ENCODE data around the gene ANAPC15. TPM values are rescaled to one million over a fixed set of nuclear protein-coding genes. Genes with fewer than 3 reads are reported as not detected.
A peak's percentile ranks its signal among the peaks of the same experiment; 100 is the strongest.

ANAPC15 gene
- total and polyA plus RNA-seq, 4 donors: 8.4 to 22.4 (median 15.0) TPM

DNA sequence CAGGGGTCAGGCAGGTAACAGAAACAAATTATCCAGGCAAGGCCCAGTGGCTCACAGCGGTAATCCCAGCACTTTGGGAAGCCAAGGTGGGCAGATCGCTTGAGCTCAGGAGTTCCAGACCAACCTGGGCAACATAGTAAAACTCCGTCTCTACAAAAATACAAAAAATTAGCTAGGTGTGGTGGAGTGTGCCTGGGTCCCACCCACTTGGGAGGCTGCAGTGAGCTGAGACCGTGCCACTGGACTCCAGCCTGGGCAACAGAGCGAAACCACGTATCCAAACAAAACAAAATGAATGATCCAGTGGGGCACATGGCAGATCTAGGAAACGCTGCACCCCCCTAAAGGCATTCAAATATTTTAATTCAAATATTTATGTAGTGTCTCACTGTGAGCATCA, 42.0 kb downstream of the ANAPC15 start:
- no peaks in the 10 kb centered on the region for H3K9me3 ChIP-seq (ENCODE audit: control insufficient read depth in 4 of 4, low read length in 3 of 4)
- no peaks in the 10 kb centered on the region for H3K27me3 ChIP-seq (ENCODE audit: control insufficient read depth in 4 of 4, insufficient read depth in 4 of 4, low read length in 3 of 4)
- TF ChIP-seq FOXA1 (IDR thresholded peaks at IDR 0.05) (no peak), FOXA2 (IDR thresholded peaks at IDR 0.05) (no peak), SP1 (IDR thresholded peaks at IDR 0.05) (no peak), NR2F2 (IDR thresholded peaks at IDR 0.05) (no peak), GABPA (IDR thresholded peaks at IDR 0.05 in 1 of 2, conservative IDR thresholded peaks at IDR 0.05 in 1 of 2) (no peak), HNF4G (IDR thresholded peaks at IDR 0.05) (no peak), YY1 (IDR thresholded peaks at IDR 0.05) (no peak), RAD21 (IDR thresholded peaks at IDR 0.05) (no peak), EGR1 (IDR thresholded peaks at IDR 0.05; ENCODE audit: low read depth in 2 of 2) (no peak), HNF4A (conservative IDR thresholded peaks at IDR 0.05) (no peak), JUND (IDR thresholded peaks at IDR 0.05) (no peak)
- TF ChIP-seq, protein P1, sequence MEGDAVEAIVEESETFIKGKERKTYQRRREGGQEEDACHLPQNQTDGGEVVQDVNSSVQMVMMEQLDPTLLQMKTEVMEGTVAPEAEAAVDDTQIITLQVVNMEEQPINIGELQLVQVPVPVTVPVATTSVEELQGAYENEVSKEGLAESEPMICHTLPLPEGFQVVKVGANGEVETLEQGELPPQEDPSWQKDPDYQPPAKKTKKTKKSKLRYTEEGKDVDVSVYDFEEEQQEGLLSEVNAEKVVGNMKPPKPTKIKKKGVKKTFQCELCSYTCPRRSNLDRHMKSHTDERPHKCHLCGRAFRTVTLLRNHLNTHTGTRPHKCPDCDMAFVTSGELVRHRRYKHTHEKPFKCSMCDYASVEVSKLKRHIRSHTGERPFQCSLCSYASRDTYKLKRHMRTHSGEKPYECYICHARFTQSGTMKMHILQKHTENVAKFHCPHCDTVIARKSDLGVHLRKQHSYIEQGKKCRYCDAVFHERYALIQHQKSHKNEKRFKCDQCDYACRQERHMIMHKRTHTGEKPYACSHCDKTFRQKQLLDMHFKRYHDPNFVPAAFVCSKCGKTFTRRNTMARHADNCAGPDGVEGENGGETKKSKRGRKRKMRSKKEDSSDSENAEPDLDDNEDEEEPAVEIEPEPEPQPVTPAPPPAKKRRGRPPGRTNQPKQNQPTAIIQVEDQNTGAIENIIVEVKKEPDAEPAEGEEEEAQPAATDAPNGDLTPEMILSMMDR (IDR thresholded peaks at IDR 0.05; ENCODE audit: low read depth, low read length, missing input control): no peak
- TF ChIP-seq, protein P2, sequence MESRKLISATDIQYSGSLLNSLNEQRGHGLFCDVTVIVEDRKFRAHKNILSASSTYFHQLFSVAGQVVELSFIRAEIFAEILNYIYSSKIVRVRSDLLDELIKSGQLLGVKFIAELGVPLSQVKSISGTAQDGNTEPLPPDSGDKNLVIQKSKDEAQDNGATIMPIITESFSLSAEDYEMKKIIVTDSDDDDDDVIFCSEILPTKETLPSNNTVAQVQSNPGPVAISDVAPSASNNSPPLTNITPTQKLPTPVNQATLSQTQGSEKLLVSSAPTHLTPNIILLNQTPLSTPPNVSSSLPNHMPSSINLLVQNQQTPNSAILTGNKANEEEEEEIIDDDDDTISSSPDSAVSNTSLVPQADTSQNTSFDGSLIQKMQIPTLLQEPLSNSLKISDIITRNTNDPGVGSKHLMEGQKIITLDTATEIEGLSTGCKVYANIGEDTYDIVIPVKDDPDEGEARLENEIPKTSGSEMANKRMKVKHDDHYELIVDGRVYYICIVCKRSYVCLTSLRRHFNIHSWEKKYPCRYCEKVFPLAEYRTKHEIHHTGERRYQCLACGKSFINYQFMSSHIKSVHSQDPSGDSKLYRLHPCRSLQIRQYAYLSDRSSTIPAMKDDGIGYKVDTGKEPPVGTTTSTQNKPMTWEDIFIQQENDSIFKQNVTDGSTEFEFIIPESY (IDR thresholded peaks at IDR 0.05): no peak
- TF ChIP-seq, protein P3, sequence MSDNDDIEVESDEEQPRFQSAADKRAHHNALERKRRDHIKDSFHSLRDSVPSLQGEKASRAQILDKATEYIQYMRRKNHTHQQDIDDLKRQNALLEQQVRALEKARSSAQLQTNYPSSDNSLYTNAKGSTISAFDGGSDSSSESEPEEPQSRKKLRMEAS (IDR thresholded peaks at IDR 0.05): no peak
- TF ChIP-seq, protein P4, sequence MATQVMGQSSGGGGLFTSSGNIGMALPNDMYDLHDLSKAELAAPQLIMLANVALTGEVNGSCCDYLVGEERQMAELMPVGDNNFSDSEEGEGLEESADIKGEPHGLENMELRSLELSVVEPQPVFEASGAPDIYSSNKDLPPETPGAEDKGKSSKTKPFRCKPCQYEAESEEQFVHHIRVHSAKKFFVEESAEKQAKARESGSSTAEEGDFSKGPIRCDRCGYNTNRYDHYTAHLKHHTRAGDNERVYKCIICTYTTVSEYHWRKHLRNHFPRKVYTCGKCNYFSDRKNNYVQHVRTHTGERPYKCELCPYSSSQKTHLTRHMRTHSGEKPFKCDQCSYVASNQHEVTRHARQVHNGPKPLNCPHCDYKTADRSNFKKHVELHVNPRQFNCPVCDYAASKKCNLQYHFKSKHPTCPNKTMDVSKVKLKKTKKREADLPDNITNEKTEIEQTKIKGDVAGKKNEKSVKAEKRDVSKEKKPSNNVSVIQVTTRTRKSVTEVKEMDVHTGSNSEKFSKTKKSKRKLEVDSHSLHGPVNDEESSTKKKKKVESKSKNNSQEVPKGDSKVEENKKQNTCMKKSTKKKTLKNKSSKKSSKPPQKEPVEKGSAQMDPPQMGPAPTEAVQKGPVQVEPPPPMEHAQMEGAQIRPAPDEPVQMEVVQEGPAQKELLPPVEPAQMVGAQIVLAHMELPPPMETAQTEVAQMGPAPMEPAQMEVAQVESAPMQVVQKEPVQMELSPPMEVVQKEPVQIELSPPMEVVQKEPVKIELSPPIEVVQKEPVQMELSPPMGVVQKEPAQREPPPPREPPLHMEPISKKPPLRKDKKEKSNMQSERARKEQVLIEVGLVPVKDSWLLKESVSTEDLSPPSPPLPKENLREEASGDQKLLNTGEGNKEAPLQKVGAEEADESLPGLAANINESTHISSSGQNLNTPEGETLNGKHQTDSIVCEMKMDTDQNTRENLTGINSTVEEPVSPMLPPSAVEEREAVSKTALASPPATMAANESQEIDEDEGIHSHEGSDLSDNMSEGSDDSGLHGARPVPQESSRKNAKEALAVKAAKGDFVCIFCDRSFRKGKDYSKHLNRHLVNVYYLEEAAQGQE (IDR thresholded peaks at IDR 0.05): no peak
- no peak overlapping the region for H3K4me3 ChIP-seq (ENCODE audit: low read depth in 1 of 3, low read length in 3 of 3)
- peaks cover 0 to 14% (median 7%) of the 10 kb centered on the region in 4 donors for H3K4me1 ChIP-seq (ENCODE audit: control insufficient read depth in 4 of 4, insufficient read depth in 4 of 4, low read length in 3 of 4)
- peaks cover 0 to 3% (median 0%) of the 10 kb centered on the region in 4 donors for H3K36me3 ChIP-seq (ENCODE audit: control insufficient read depth in 4 of 4, insufficient read depth in 3 of 4, low read depth in 1 of 4, low read length in 3 of 4)
- peak overlapping the region; percentile 21 to 58 for H3K27ac ChIP-seq (ENCODE audit: low read depth in 1 of 2, low read length in 2 of 2)
- no peak overlapping the region for H3K9ac ChIP-seq (ENCODE audit: low read depth in 1 of 2, low read length in 2 of 2)
- WGBS: 98% methylated on average over 7 of the region's 7 CpGs
- DNase-seq (ENCODE audit: low spot score): no peak

DNA sequence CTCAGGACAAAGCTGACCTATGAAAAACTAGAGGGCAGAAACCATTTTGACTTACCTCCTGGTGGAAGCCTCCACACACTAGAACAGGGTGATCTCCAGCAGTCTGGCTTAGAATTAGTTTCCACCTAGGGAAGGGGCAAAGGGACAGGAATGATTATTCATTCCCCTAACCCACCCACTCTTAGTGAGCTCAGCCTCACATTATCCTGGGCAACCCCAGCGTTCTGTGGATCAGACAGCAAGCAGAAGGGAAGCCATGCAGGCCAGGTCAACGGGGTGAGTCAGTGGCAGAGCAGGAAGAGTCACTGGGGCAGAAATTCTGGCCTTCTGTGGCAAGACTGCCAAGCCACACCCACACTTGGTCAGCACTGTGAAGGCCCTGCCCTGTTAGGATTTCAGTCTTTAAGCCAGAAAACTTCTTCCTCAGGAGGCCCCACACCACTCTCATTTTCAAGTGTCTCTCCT, 42.7 kb downstream of the ANAPC15 start:
- no peak overlapping the region for H3K4me3 ChIP-seq (ENCODE audit: low read depth in 1 of 3, low read length in 3 of 3)
- peak overlapping the region; percentile 65 to 73 for H3K27ac ChIP-seq (ENCODE audit: low read depth in 1 of 2, low read length in 2 of 2)

More for the DNA sequence above, 42.7 kb downstream of the ANAPC15 start:
- WGBS: 2% methylated on average over 2 of the region's 2 CpGs
- no peaks in the 10 kb centered on the region for H3K9me3 ChIP-seq (ENCODE audit: control insufficient read depth in 4 of 4, low read length in 3 of 4)
- peaks cover 0 to 3% (median 0%) of the 10 kb centered on the region in 4 donors for H3K36me3 ChIP-seq (ENCODE audit: control insufficient read depth in 4 of 4, insufficient read depth in 3 of 4, low read depth in 1 of 4, low read length in 3 of 4)
- DNase-seq (ENCODE audit: low spot score): peak; percentile 43
- peak in 1 of 2 donors; percentile 78 for TF ChIP-seq JUND (IDR thresholded peaks at IDR 0.05)
- TF ChIP-seq, protein P5, sequence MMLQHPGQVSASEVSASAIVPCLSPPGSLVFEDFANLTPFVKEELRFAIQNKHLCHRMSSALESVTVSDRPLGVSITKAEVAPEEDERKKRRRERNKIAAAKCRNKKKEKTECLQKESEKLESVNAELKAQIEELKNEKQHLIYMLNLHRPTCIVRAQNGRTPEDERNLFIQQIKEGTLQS (IDR thresholded peaks at IDR 0.05): peak; percentile 40
- TF ChIP-seq HNF4A (conservative IDR thresholded peaks at IDR 0.05): peak; percentile 46 to 47
- TF ChIP-seq NR2F2 (IDR thresholded peaks at IDR 0.05): peak; percentile 88
- TF ChIP-seq SP1 (IDR thresholded peaks at IDR 0.05): peak; percentile 62
- TF ChIP-seq YY1 (IDR thresholded peaks at IDR 0.05): peak; percentile 81
- TF ChIP-seq GABPA (IDR thresholded peaks at IDR 0.05 in 1 of 2, conservative IDR thresholded peaks at IDR 0.05 in 1 of 2): no peak
- TF ChIP-seq, protein P2 (IDR thresholded peaks at IDR 0.05): no peak
- TF ChIP-seq, protein P3 (IDR thresholded peaks at IDR 0.05): no peak
- TF ChIP-seq RXRA (IDR thresholded peaks at IDR 0.05): peak; percentile 47 to 63
- TF ChIP-seq RAD21 (IDR thresholded peaks at IDR 0.05): peak in 1 of 2 donors; percentile 48
- H3K9ac ChIP-seq (ENCODE audit: low read depth in 1 of 2, low read length in 2 of 2): peak overlapping the region in 1 of 2 donors; percentile 10
- no peaks in the 10 kb centered on the region for H3K27me3 ChIP-seq (ENCODE audit: control insufficient read depth in 4 of 4, insufficient read depth in 4 of 4, low read length in 3 of 4)
- peaks cover 0 to 14% (median 7%) of the 10 kb centered on the region in 4 donors for H3K4me1 ChIP-seq (ENCODE audit: control insufficient read depth in 4 of 4, insufficient read depth in 4 of 4, low read length in 3 of 4)

Data from liver (tissue), 9 donors.